Chondrocyte (in vitro differentiated cells): Measurements from ENCODE around the gene ABHD5. TPM values are rescaled to one million over a fixed set of nuclear protein-coding genes. Genes with fewer than 3 reads are reported as not detected.

Source experiments
- DNase-seq: peaks from one replicate; pipeline ENCODE4 v3.0.0; 2021; ENCODE audit warnings: mixed read lengths, low spot score
- H3K27ac Mint-ChIP-seq: one replicate; pipeline ENCODE4 v1.8.0; 2021; ENCODE audit warnings: mild to moderate bottlenecking, moderate library complexity, mixed read lengths; ENCODE audit not compliant: unreplicated experiment
- H3K27me3 Mint-ChIP-seq: 2 replicates; pipeline ENCODE4 v1.8.0; 2021; ENCODE audit warnings: low read depth, mixed read lengths
- H3K36me3 Mint-ChIP-seq: 2 replicates; pipeline ENCODE4 v1.8.0; 2021; ENCODE audit warnings: low read depth, mixed read lengths
- H3K4me1 Mint-ChIP-seq: 2 replicates; pipeline ENCODE4 v1.8.0; 2021; ENCODE audit warnings: low read depth, mild to moderate bottlenecking, mixed read lengths
- H3K4me3 Mint-ChIP-seq: one replicate; pipeline ENCODE4 v1.8.0; 2021; ENCODE audit warnings: mild to moderate bottlenecking, moderate library complexity, mixed read lengths; ENCODE audit not compliant: unreplicated experiment
- H3K9me3 Mint-ChIP-seq: 2 replicates; pipeline ENCODE4 v1.8.0; 2021; ENCODE audit warnings: low read depth, mixed read lengths
- total RNA-seq: library from RNA; stranded (reverse); gene quantifications from 3 replicates; pipeline ENCODE4 v1.2.1, GENCODE V29; 2021
- TF ChIP-seq, protein P1 (sequence below): fragments of 200-600 bp; sonication (generic); IDR thresholded peaks from 2 replicates; pipeline ENCODE4 v1.5.0; 2021; ENCODE audit warnings: antibody characterized with exemption, mild to moderate bottlenecking, moderate library complexity

The ABHD5 gene
- total RNA-seq, 1 donor from 2014 or later: 12.7 TPM

GRCh38 chr3:43764471-43764870 lies 73.7 kb downstream of the ABHD5 start:
- TF ChIP-seq, protein P1, sequence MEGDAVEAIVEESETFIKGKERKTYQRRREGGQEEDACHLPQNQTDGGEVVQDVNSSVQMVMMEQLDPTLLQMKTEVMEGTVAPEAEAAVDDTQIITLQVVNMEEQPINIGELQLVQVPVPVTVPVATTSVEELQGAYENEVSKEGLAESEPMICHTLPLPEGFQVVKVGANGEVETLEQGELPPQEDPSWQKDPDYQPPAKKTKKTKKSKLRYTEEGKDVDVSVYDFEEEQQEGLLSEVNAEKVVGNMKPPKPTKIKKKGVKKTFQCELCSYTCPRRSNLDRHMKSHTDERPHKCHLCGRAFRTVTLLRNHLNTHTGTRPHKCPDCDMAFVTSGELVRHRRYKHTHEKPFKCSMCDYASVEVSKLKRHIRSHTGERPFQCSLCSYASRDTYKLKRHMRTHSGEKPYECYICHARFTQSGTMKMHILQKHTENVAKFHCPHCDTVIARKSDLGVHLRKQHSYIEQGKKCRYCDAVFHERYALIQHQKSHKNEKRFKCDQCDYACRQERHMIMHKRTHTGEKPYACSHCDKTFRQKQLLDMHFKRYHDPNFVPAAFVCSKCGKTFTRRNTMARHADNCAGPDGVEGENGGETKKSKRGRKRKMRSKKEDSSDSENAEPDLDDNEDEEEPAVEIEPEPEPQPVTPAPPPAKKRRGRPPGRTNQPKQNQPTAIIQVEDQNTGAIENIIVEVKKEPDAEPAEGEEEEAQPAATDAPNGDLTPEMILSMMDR: no peak
- H3K36me3 Mint-ChIP-seq: no peaks in the 10 kb centered on the region
- peaks cover 27% of the 10 kb centered on the region for H3K4me1 Mint-ChIP-seq
- H3K9me3 Mint-ChIP-seq: no peaks in the 10 kb centered on the region
- DNase-seq: no peak
- H3K27me3 Mint-ChIP-seq: no peaks in the 10 kb centered on the region
- H3K4me3 Mint-ChIP-seq: no peak overlapping the region
- no peak overlapping the region for H3K27ac Mint-ChIP-seq

- Mint-ChIP-seq H3K4me1 (peaks cover 33% of the 10 kb centered on the region), H3K36me3 (no peaks in the 10 kb centered on the region), H3K27ac (peak overlapping the region; percentile 25), H3K27me3 (no peaks in the 10 kb centered on the region), H3K4me3 (no peak overlapping the region), H3K9me3 (no peaks in the 10 kb centered on the region)
- TF ChIP-seq, protein P1: no peak
- DNase-seq: no peak
These were observed 74.8 kb downstream of the ABHD5 start for GRCh38 chr3:43765521-43765971.

DNA sequence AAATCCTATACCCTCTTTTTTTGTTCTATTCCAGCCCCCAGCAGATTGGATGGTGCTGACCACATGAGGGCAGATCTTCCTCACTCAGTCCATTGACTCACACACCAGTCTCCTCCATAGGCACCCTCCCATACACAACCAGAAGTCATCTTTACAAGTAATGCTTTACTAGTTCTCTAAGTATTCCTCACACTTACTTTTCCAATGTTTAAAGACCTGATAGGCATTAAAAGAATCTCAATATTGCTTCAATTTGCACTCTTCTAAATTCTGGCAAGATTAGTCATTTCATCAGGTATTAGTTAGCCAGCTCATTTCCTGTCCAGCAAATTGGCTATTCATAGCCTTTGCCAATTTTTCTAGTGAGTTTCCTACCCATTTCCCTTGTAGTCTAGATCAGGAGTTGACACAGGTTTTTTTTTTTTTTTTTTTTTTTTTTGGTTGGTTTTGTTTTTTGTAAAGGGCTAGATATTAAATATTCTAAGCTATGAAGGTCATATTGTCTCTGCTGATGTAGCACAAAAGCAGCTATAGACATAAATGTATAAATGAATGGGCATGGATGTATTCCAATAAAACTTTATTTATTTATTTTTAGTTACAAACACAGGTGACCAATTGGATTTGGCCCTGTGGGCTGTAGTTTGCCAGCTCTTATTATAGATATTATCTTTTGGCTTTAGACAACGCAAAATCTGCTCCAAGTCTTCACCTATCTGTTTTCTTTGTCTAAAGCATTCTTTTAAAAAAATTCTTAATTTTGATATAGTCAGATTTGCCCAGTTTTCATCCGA lies 76.1 kb downstream of the ABHD5 start:
- no peaks in the 10 kb centered on the region for H3K9me3 Mint-ChIP-seq
- H3K36me3 Mint-ChIP-seq: no peaks in the 10 kb centered on the region
- H3K27me3 Mint-ChIP-seq: no peaks in the 10 kb centered on the region
- H3K27ac Mint-ChIP-seq: peak overlapping the region; percentile 41
- TF ChIP-seq, protein P1: peak; percentile 30
- no peak overlapping the region for H3K4me3 Mint-ChIP-seq
- peaks cover 37% of the 10 kb centered on the region for H3K4me1 Mint-ChIP-seq
- DNase-seq: no peak

DNA sequence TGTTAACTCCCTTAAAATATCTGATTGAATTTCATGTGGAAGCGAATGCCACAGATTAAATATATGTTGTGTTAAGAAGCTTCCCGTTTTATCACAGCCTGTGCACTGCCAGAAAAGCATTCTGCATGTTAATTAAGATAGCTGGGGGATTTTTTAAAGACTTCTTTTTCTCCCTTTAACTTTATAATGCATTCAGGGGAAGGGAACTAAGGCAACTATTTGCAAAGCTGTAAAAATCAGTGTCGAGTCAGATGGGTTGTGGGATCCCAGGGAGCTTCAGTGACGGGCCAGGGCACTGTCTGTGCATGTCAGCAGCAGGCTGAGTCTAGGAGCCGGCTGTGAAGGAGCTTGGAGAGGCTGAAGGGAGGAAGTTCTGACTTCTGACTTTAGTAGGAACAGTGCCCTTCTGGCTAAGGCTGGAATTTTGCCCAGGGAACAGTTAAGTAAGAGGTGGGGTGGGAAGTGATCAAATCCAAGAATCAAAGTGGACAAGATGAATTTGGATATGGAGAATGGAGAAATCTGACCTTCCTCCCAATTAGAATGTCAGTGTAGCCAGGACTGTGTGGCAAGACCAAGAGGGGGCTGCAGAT lies 77.7 kb downstream of the ABHD5 start:
- H3K27ac Mint-ChIP-seq: no peak overlapping the region
- no peaks in the 10 kb centered on the region for H3K27me3 Mint-ChIP-seq
- peaks cover 44% of the 10 kb centered on the region for H3K4me1 Mint-ChIP-seq
- no peaks in the 10 kb centered on the region for H3K36me3 Mint-ChIP-seq
- TF ChIP-seq, protein P1: no peak
- H3K4me3 Mint-ChIP-seq: no peak overlapping the region
- no peaks in the 10 kb centered on the region for H3K9me3 Mint-ChIP-seq
- DNase-seq: no peak

- TF ChIP-seq, protein P1: peak; percentile 98
- DNase-seq: peak; percentile 99
- Mint-ChIP-seq H3K4me1 (peaks cover 45% of the 10 kb centered on the region), H3K27ac (peak overlapping the region; percentile 80), H3K36me3 (no peaks in the 10 kb centered on the region), H3K27me3 (no peaks in the 10 kb centered on the region), H3K4me3 (peak overlapping the region; percentile 65), H3K9me3 (no peaks in the 10 kb centered on the region)
These were observed 78.6 kb downstream of the ABHD5 start for GRCh38 chr3:43769097-43769884.
